IMR-90 (cell line): ENCODE data around the gene GDF3. TPM values are rescaled to one million over a fixed set of nuclear protein-coding genes. Genes with fewer than 3 reads are reported as not detected.

ENCODE experiments used
- ATAC-seq: fragments of 200-7000 bp; cut with Tn5 transposase; 2 replicates; pipeline ENCODE4 v1.9.1; 2020; ENCODE audit warnings: low read depth, mild to moderate bottlenecking, moderate library complexity
- BruUV-seq: library from RNA; stranded (reverse); fragments of 400-500 nt; replicated peaks from 2 replicates; lab custom pipeline; 2021; lab: Mats Ljungman, UMichigan
- CTCF ChIA-PET: fragments of 300-600 bp; formaldehyde crosslinking; extraction: SDS; loops from one replicate; lab custom pipeline; 2021; ENCODE audit warnings: antibody characterized with exemption; lab: Yijun Ruan, JAX
- POLR2A ChIA-PET: fragments of 300-600 bp; sonication (Branson Sonifier 250); formaldehyde crosslinking; loops from one replicate; lab custom pipeline; 2022; ENCODE audit warnings: antibody characterized with exemption; ENCODE audit not compliant: unreplicated experiment; lab: Charles Lee
- DNase-seq: peaks from one replicate; pipeline ENCODE4 v3.0.0; 2013
- H2AFZ ChIP-seq: replicated peaks from 2 replicates; pipeline ENCODE3; 2013; ENCODE audit warnings: low read length, mild to moderate bottlenecking; ENCODE audit not compliant: poor library complexity
- H2AK5ac ChIP-seq: 2 replicates; pipeline ENCODE4 v1.6.1; 2013; ENCODE audit warnings: low read depth, low read length, inconsistent platforms
- H2AK9ac ChIP-seq: replicated peaks from 2 replicates; pipeline ENCODE3; 2013; ENCODE audit warnings: mild to moderate bottlenecking, low read depth, low read length, moderate library complexity; ENCODE audit not compliant: poor library complexity
- H2BK120ac ChIP-seq: 2 replicates; pipeline ENCODE4 v1.6.1; 2013; ENCODE audit warnings: low read depth, low read length, inconsistent platforms
- H2BK15ac ChIP-seq: 3 replicates; pipeline ENCODE4 v1.6.1; 2013; ENCODE audit warnings: low read depth, low read length, inconsistent platforms
- H2BK20ac ChIP-seq: 2 replicates; pipeline ENCODE4 v1.6.1; 2013; ENCODE audit warnings: low read depth, mild to moderate bottlenecking, inconsistent platforms, low read length, moderate library complexity
- H2BK5ac ChIP-seq: 2 replicates; pipeline ENCODE4 v1.6.1; 2013; ENCODE audit warnings: mild to moderate bottlenecking, low read depth, low read length, inconsistent platforms; ENCODE audit not compliant: poor library complexity, severe bottlenecking
- H3K14ac ChIP-seq: replicated peaks from 2 replicates; pipeline ENCODE4 v1.6.1; 2013; ENCODE audit warnings: low read depth, low read length, inconsistent platforms
- H3K18ac ChIP-seq: 2 replicates; pipeline ENCODE4 v1.6.1; 2013; ENCODE audit warnings: low read depth, low read length, control low read depth
- H3K23ac ChIP-seq: 2 replicates; pipeline ENCODE4 v1.6.1; 2013; ENCODE audit warnings: low read depth, low read length, inconsistent platforms
- H3K27ac ChIP-seq: 2 replicates; pipeline ENCODE4 v1.5.1; 2013; ENCODE audit warnings: mild to moderate bottlenecking, control low read depth, low read length; ENCODE audit not compliant: insufficient read depth
- H3K27me3 ChIP-seq: 2 replicates; pipeline ENCODE4 v1.6.1; 2013; ENCODE audit warnings: low read length; ENCODE audit not compliant: control insufficient read depth, insufficient read depth
- H3K36me3 ChIP-seq: 2 replicates; pipeline ENCODE4 v1.6.1; 2013; ENCODE audit warnings: low read length, mixed read lengths; ENCODE audit not compliant: control insufficient read depth, insufficient read depth
- H3K4ac ChIP-seq: 2 replicates; pipeline ENCODE4 v1.6.1; 2013; ENCODE audit warnings: low read depth, low read length, inconsistent platforms
- H3K4me1 ChIP-seq: 2 replicates; pipeline ENCODE4 v1.6.1; 2013; ENCODE audit warnings: low read length, mixed read lengths; ENCODE audit not compliant: control insufficient read depth, insufficient read depth
- H3K4me2 ChIP-seq: 2 replicates; pipeline ENCODE4 v1.6.1; 2013; ENCODE audit warnings: low read depth, mild to moderate bottlenecking, control low read depth, low read length, moderate library complexity
- H3K4me3 ChIP-seq: 2 replicates; pipeline ENCODE4 v1.5.1; 2013; ENCODE audit warnings: low read depth, mild to moderate bottlenecking, control low read depth, low read length, moderate library complexity; ENCODE audit not compliant: insufficient read depth
- H3K56ac ChIP-seq: 2 replicates; pipeline ENCODE4 v1.6.1; 2013; ENCODE audit warnings: low read length, inconsistent platforms; ENCODE audit not compliant: insufficient read depth; ENCODE audit errors: extremely low read depth
- H3K79me1 ChIP-seq, 2 experiments: 2 replicates each; pipeline ENCODE4 v1.6.1; 2013; ENCODE audit warnings: low read length in 2 of 2, inconsistent platforms in 1 of 2, low read depth in 1 of 2
- H3K9ac ChIP-seq: 2 replicates; pipeline ENCODE4 v1.6.1; 2013; ENCODE audit warnings: low read depth, low read length, control low read depth
- H3K9me1 ChIP-seq: 2 replicates; pipeline ENCODE4 v1.6.1; 2013; ENCODE audit warnings: low read length, inconsistent platforms; ENCODE audit not compliant: insufficient read depth
- H3K9me3 ChIP-seq: 2 replicates; pipeline ENCODE4 v1.6.1; 2013; ENCODE audit warnings: low read length; ENCODE audit not compliant: control insufficient read depth, insufficient read depth
- H4K20me1 ChIP-seq: 2 replicates; pipeline ENCODE4 v1.6.1; 2013; ENCODE audit warnings: low read length, inconsistent platforms; ENCODE audit not compliant: insufficient read depth
- H4K5ac ChIP-seq: 2 replicates; pipeline ENCODE4 v1.6.1; 2013; ENCODE audit warnings: mild to moderate bottlenecking, low read depth, low read length, control low read depth
- H4K8ac ChIP-seq, 2 experiments: 2 replicates each; pipeline ENCODE4 v1.6.1; 2013; ENCODE audit warnings: low read depth in 2 of 2, low read length in 2 of 2, control low read depth in 1 of 2, inconsistent platforms in 1 of 2
- H4K91ac ChIP-seq: 2 replicates; pipeline ENCODE4 v1.6.1; 2013; ENCODE audit warnings: low read depth, low read length, inconsistent platforms; ENCODE audit not compliant: insufficient read depth
- BHLHE40 ChIP-seq: fragments of 150-350 bp; IDR thresholded peaks from 2 replicates; pipeline ENCODE4 v1.6.1; 2016; ENCODE audit warnings: mild to moderate bottlenecking, low read depth, low read length
- CEBPB ChIP-seq: IDR thresholded peaks from 2 replicates; pipeline ENCODE4 v1.6.1; 2012; ENCODE audit warnings: low read depth, low read length, improper control_type of control experiment
- CHD1 ChIP-seq: IDR thresholded peaks from 2 replicates; pipeline ENCODE4 v1.6.1; 2012; ENCODE audit warnings: low read depth, low read length, improper control_type of control experiment
- CTCF ChIP-seq: conservative IDR thresholded peaks from 2 replicates; pipeline ENCODE4 v1.5.1; 2012; ENCODE audit warnings: mild to moderate bottlenecking, low read depth, low read length, improper control_type of control experiment
- ELK1 ChIP-seq: fragments of 150-350 bp; IDR thresholded peaks from 2 replicates; pipeline ENCODE4 v1.6.1; 2016; ENCODE audit warnings: low read depth, mild to moderate bottlenecking, low read length, moderate library complexity, borderline replicate concordance
- FOS ChIP-seq: fragments of 150-350 bp; IDR thresholded peaks from 2 replicates; pipeline ENCODE4 v1.6.1; 2016; ENCODE audit warnings: low read depth, low read length
- MAFK ChIP-seq: IDR thresholded peaks from 2 replicates; pipeline ENCODE4 v1.6.1; 2012; ENCODE audit warnings: low read depth, low read length, improper control_type of control experiment
- MAZ ChIP-seq: IDR thresholded peaks from 2 replicates; pipeline ENCODE4 v1.6.1; 2012; ENCODE audit warnings: low read depth, mild to moderate bottlenecking, low read length, improper control_type of control experiment, moderate library complexity, borderline replicate concordance
- MXI1 ChIP-seq: IDR thresholded peaks from 2 replicates; pipeline ENCODE4 v1.6.1; 2012; ENCODE audit warnings: low read depth, mild to moderate bottlenecking, low read length, moderate library complexity, borderline replicate concordance
- NFE2L2 ChIP-seq: fragments of 150-350 bp; IDR thresholded peaks from 2 replicates; pipeline ENCODE4 v1.6.1; 2016; ENCODE audit warnings: low read depth, mild to moderate bottlenecking, low read length
- POLR2A ChIP-seq: IDR thresholded peaks from 2 replicates; pipeline ENCODE4 v1.6.1; 2012; ENCODE audit warnings: mild to moderate bottlenecking, low read depth, low read length
- RAD21 ChIP-seq: IDR thresholded peaks from 2 replicates; pipeline ENCODE4 v1.6.1; 2012; ENCODE audit warnings: low read length, improper control_type of control experiment
- RCOR1 ChIP-seq: IDR thresholded peaks from 2 replicates; pipeline ENCODE4 v1.6.1; 2012; ENCODE audit warnings: mild to moderate bottlenecking, low read length, improper control_type of control experiment; ENCODE audit not compliant: insufficient replicate concordance
- RFX5 ChIP-seq: IDR thresholded peaks from 2 replicates; pipeline ENCODE4 v1.8.0; 2012; ENCODE audit warnings: low read depth, mild to moderate bottlenecking, low read length, moderate library complexity
- SMC3 ChIP-seq: fragments of 150-350 bp; IDR thresholded peaks from 2 replicates; pipeline ENCODE4 v1.6.1; 2016; ENCODE audit warnings: low read depth, mild to moderate bottlenecking, antibody characterized with exemption, low read length, moderate library complexity
- USF2 ChIP-seq: fragments of 150-350 bp; IDR thresholded peaks from 2 replicates; pipeline ENCODE4 v1.6.1; 2017; ENCODE audit warnings: mild to moderate bottlenecking, antibody characterized with exemption, low read length, low read depth
- WGBS, 2 experiments: methylation state at CpG; one replicate each; pipeline versions ENCODE4 v1.1.5 to v1.1.7; 2013; ENCODE audit warnings: missing lambda C conversion rate in 2 of 2; ENCODE audit not compliant: insufficient read length in 1 of 2; ENCODE audit errors: extremely low coverage in 2 of 2; 5-methylcytosine and 5-hydroxymethylcytosine counted together
- dilution Hi-C: fragments of 300-500 bp; cut with HindIII; formaldehyde crosslinking; loops from one replicate; pipeline ENCODE4 v1.14.3; 2018; ENCODE audit warnings: low sequenced_read_pairs; ENCODE audit not compliant: unreplicated experiment
- in situ Hi-C: fragments of 300-500 bp; cut with MboI; formaldehyde crosslinking; loops from 3 replicates; pipeline ENCODE4 v1.14.3; 2019; ENCODE audit warnings: low sequenced_read_pairs, inconsistent platforms, mixed read lengths
- intact Hi-C: fragments of 100-400 bp; cut with micrococcal nuclease; formaldehyde crosslinking; loops from 2 replicates; pipeline ENCODE4 v1.10.0; 2022
- polyA plus RNA-seq, 3 experiments: library from polyadenylated mRNA; depleted of rRNA; stranded (reverse); fragments of >200 nt; gene quantifications; 2 replicates each; pipeline ENCODE4 v1.2.3, GENCODE V29; 2012; ENCODE audit warnings: low replicate concordance in 1 of 3
- total RNA-seq: library from RNA; depleted of rRNA; stranded (reverse); fragments of >200 nt; gene quantifications from 2 replicates; pipeline ENCODE4 v1.2.3, GENCODE V29; 2012

The GDF3 gene
- total and polyA plus RNA-seq, 2 of the 4 experiments (the other 2 are of a cell fraction), result not detected

- Histone ChIP-seq H4K8ac (no peak overlapping the region), H3K27me3 (no peaks in the 10 kb centered on the region), H3K4me3 (no peak overlapping the region), H3K4ac (no peak overlapping the region), H3K9me1 (no peaks in the 10 kb centered on the region), H3K18ac (no peak overlapping the region), H3K4me1 (no peaks in the 10 kb centered on the region), H3K4me2 (no peak overlapping the region), H3K9me3 (no peaks in the 10 kb centered on the region), H3K9ac (no peak overlapping the region), H2AK9ac (no peak overlapping the region), H2AFZ (no peak overlapping the region), H2BK5ac (no peak overlapping the region), H2BK20ac (no peak overlapping the region), H2AK5ac (no peak overlapping the region), H3K23ac (no peak overlapping the region), H3K36me3 (no peaks in the 10 kb centered on the region), H2BK120ac (no peak overlapping the region), H4K91ac (no peak overlapping the region), H3K79me1 (no peaks in the 10 kb centered on the region), H2BK15ac (no peak overlapping the region), H3K14ac (no peak overlapping the region), H4K20me1 (no peaks in the 10 kb centered on the region), H4K5ac (no peak overlapping the region), H3K27ac (no peak overlapping the region), H3K56ac (no peak overlapping the region)
- POLR2A ChIA-PET, result no interaction called here
- ATAC-seq (no peak), DNase-seq (no peak)
- no TSS peak for BruUV-seq
- 60% methylated on average over 1 of the region's 5 CpGs; no CpG with 5 or more reads in 1 of the 2 experiments for WGBS, 2 experiments
- TF ChIP-seq FOS (no peak), RFX5 (no peak), MAZ (no peak), SMC3 (no peak), BHLHE40 (no peak), USF2 (no peak), CEBPB (no peak), CHD1 (no peak), ELK1 (no peak), POLR2A (no peak), RAD21 (no peak), RCOR1 (no peak), MAFK (no peak), CTCF (no peak), MXI1 (no peak), NFE2L2 (no peak)
- dilution Hi-C loops (no loop called here), intact Hi-C loops (no loop called here), in situ Hi-C loops (loop anchor here (10.0 kb wide), 1 partner anchor 155 kb away; no protein-coding TSS in a partner anchor)
- CTCF ChIA-PET, result interaction anchor here (0.5 kb wide), 1 partner anchor 16 kb away, joined by 3 read pairs; no protein-coding TSS in a partner anchor
Observed at GRCh38 chr12:7650091-7650490, 45.5 kb downstream of the GDF3 start.
